CD4-positive, alpha-beta T cell treated with Interleukin-17A for 4 hours (primary cell): Measurements from ENCODE around the gene DHRS7B.
"Not testable (repeated sequence)": the region's sequence is repeated elsewhere in the genome, so short reads cannot be mapped to it uniquely, and the experiment has no call there.

Experiments
- DNase-seq: peaks from one replicate; pipeline ENCODE4 v3.0.0-alpha.2; 2020; ENCODE audit warnings: mixed read lengths

Gene DHRS7B

GRCh38 chr17:21212826-21213637 is 86.3 kb downstream of the DHRS7B start:
- no peak for DNase-seq

- no peak for DNase-seq
Observed at GRCh38 chr17:21213638-21214014, 86.9 kb downstream of the DHRS7B start.

GRCh38 chr17:21214015-21214776 is 87.4 kb downstream of the DHRS7B start, which contains the start of gene TMEM11:
Gene TMEM11, minus strand, starts transcription at chr17:21214161. Its CDS starts 9 bp downstream, at chr17:21214152.
- peak; percentile 96 for DNase-seq

GRCh38 chr17:21214777-21215541 is 88.2 kb downstream of the DHRS7B start:
- no peak for DNase-seq

- no peak for DNase-seq
Observed at GRCh38 chr17:21215935-21216334, 89.2 kb downstream of the DHRS7B start.

GRCh38 chr17:21217346-21217745 is 90.6 kb downstream of the DHRS7B start:
- no peak for DNase-seq

GRCh38 chr17:21218101-21218500 is 91.3 kb downstream of the DHRS7B start:
- DNase-seq: no peak

- DNase-seq: no peak
Observed at GRCh38 chr17:21218831-21219380, 92.1 kb downstream of the DHRS7B start.

- no peak for DNase-seq
Observed at GRCh38 chr17:21223086-21223485, 96.3 kb downstream of the DHRS7B start.

- DNase-seq: not testable (repeated sequence)
Observed at GRCh38 chr17:21227277-21227676, 100.5 kb downstream of the DHRS7B start.

- DNase-seq: no peak
Observed at GRCh38 chr17:21228111-21228510, 101.3 kb downstream of the DHRS7B start.

- DNase-seq: no peak
Observed at GRCh38 chr17:21228845-21229244, 102.1 kb downstream of the DHRS7B start.

- DNase-seq: no peak
Observed at GRCh38 chr17:21231533-21231932, 104.8 kb downstream of the DHRS7B start.

- DNase-seq: no peak
Observed at GRCh38 chr17:21232033-21232749, 105.4 kb downstream of the DHRS7B start.

GRCh38 chr17:21233581-21234347 is 107.0 kb downstream of the DHRS7B start:
- DNase-seq: no peak

- DNase-seq: no peak
Observed at GRCh38 chr17:21235921-21236320, 109.2 kb downstream of the DHRS7B start.

GRCh38 chr17:21239680-21240368 is 113.1 kb downstream of the DHRS7B start:
- DNase-seq: no peak

- DNase-seq: no peak
Observed at GRCh38 chr17:21240369-21241055, 113.7 kb downstream of the DHRS7B start.
